ENCODE results near the gene MRPL21. TPM values are rescaled to one million over a fixed set of nuclear protein-coding genes. Genes with fewer than 3 reads are reported as not detected.

The MRPL21 gene
- total and polyA plus RNA-seq, 2 of the 8 experiments (the other 6 are each of a cell fraction or from before 2014, with no cell fraction given): 102 to 107 TPM

DNA sequence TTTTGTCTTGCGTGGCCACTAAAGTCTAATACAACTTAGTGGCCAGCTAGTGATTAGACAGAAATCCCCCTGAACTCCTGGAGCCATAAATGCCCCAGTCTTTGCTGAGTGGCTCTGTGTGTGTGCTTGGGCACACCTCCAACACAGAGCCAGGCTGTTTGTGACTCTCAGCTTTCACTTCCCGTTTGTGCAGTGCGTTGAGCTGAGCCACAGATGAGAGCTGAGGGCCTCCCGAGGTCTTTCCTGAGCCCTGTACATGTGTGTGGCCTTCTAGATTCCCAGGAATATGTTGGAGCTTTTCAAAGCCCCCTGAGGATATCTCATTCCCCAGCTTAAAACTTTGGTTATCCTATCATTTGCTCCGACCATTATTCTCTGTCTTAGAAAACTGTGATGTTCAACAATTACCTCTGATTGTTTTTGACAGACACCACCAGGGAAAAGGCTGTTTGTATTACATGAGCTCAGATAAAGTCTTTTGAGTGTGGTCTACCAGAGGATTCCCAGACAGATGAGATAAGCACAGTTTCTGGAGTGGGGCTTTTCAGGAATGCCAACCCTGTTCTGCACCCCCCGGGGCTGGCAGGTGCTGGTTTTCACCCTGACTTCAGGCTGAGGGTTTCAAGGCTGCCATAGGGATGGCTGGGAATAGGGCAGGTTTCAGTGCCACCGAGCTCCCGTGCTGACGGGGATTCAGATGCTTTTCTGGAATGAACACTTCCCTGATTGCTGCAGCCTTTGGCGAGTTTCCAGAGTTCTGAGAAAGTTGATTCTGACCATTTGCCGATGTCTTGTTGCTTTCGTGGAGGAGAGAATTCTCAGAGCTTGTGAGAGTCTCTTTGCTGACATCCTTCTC lies 23.9 kb upstream of the MRPL21 start:
- no peak overlapping the region for H3K9ac ChIP-seq (replicated peaks in 1 of 4; ENCODE audit: extremely low read depth in 1 of 4, low read depth in 3 of 4, low read length in 3 of 4)
- peaks cover 11% of the 10 kb centered on the region in 2 experiments; a peak in 3 of 4 replicates for H3K9me3 ChIP-seq (ENCODE audit: insufficient read depth in 2 of 2, low read depth in 1 of 2, low read length in 1 of 2)
- H3K4me2 ChIP-seq (ENCODE audit: insufficient read depth in 1 of 2, low read depth in 2 of 2, low read length in 2 of 2): no peak overlapping the region
- H3K18ac ChIP-seq (ENCODE audit: extremely low read depth, low read length): no peak overlapping the region
- no peak overlapping the region for H4K5ac ChIP-seq (ENCODE audit: insufficient read length, low read depth, low read length)
- H4K20me1 ChIP-seq (replicated peaks in 1 of 2; ENCODE audit: control insufficient read depth in 1 of 2, insufficient read depth in 2 of 2, low read length in 2 of 2): peaks cover 0 to 3% of the 10 kb centered on the region in 2 experiments
- H2BK120ac ChIP-seq (replicated peaks; ENCODE audit: low read depth, low read length): no peak overlapping the region
- H3K27me3 ChIP-seq (replicated peaks in 1 of 4; ENCODE audit: control insufficient read depth in 3 of 4, extremely low read depth in 1 of 4, insufficient read depth in 3 of 4, low read length in 3 of 4): no peaks in the 10 kb centered on the region
- H3K79me2 ChIP-seq (ENCODE audit: control insufficient read depth in 1 of 2, insufficient read depth in 2 of 2, low read length in 2 of 2): no peaks in the 10 kb centered on the region
- H2BK5ac ChIP-seq (ENCODE audit: low read depth, low read length): no peak overlapping the region
- no peak overlapping the region for H3K56ac ChIP-seq (replicated peaks; ENCODE audit: insufficient read length, low read depth, low read length)
- CTCF ChIA-PET (ENCODE audit: partially characterized antibody): interaction anchor here (0.5 to 1.1 kb wide), 4 partner anchors 22 to 293 kb away, joined by 3 to 4 read pairs (median 3); no protein-coding TSS in a partner anchor
- WGBS, 2 experiments (ENCODE audit: extremely low coverage in 1 of 2, insufficient coverage in 1 of 2, insufficient read length in 1 of 2, insufficient replicate concordance in 2 of 2, low coverage in 1 of 2, low lambda C conversion rate in 2 of 2, missing lambda C conversion rate in 1 of 2): 88% methylated on average over 12 of the region's 12 CpGs; no CpG with 5 or more reads in 1 of the 2 experiments
- no peak overlapping the region for H2BK15ac ChIP-seq (ENCODE audit: low read length)
- no peak overlapping the region for H3K23ac ChIP-seq (ENCODE audit: insufficient read length)
- H3K14ac ChIP-seq (ENCODE audit: insufficient read length): no peak overlapping the region
- H3K36me3 ChIP-seq (ENCODE audit: control insufficient read depth in 2 of 4, insufficient read depth in 4 of 4, low read length in 3 of 4): peaks cover 4 to 31% (median 15%) of the 10 kb centered on the region in 4 experiments; a peak in 6 of 8 replicates
- H2AK5ac ChIP-seq (ENCODE audit: low read depth, low read length): no peak overlapping the region
- no peak overlapping the region for H2AFZ ChIP-seq (ENCODE audit: low read length)
- POLR2A ChIA-PET (ENCODE audit: partially characterized antibody): no interaction called here
- H3K4me1 ChIP-seq (replicated peaks in 1 of 4; ENCODE audit: control insufficient read depth in 3 of 4, insufficient read depth in 4 of 4, low read length in 3 of 4): no peaks in the 10 kb centered on the region
- H4K91ac ChIP-seq (replicated peaks; ENCODE audit: insufficient read length, low read length): no peak overlapping the region
- no peak overlapping the region for H4K8ac ChIP-seq (ENCODE audit: extremely low read depth, insufficient read depth, low read length)
- H3K27ac ChIP-seq (ENCODE audit: low read depth, low read length): no peak overlapping the region
- H2BK12ac ChIP-seq (ENCODE audit: low read depth, low read length): no peak overlapping the region
- no peaks in the 10 kb centered on the region for H3K79me1 ChIP-seq (ENCODE audit: low read depth, low read length)
- H3K23me2 ChIP-seq (ENCODE audit: low read depth, low read length): no peaks in the 10 kb centered on the region
- DNase-seq (ENCODE audit: low read depth in 1 of 2, low spot score in 2 of 2) (no peak), FAIRE-seq (no peak)
- H3K4ac ChIP-seq (replicated peaks; ENCODE audit: insufficient read length, low read depth, low read length): no peak overlapping the region
- H2BK20ac ChIP-seq (ENCODE audit: low read length): no peak overlapping the region
- H3K4me3 ChIP-seq (ENCODE audit: extremely low read depth in 1 of 4, insufficient read depth in 2 of 4, low read depth in 3 of 4, low read length in 4 of 4): no peak overlapping the region
- TF ChIP-seq CTBP2 (IDR thresholded peaks at IDR 0.05; ENCODE audit: borderline replicate concordance, insufficient read depth, insufficient read length, low read length) (no peak), NANOG (IDR thresholded peaks at IDR 0.05; ENCODE audit: insufficient read depth, low read depth, low read length, poor library complexity, severe bottlenecking) (no peak), JUN (IDR thresholded peaks at IDR 0.05; ENCODE audit: low read depth, low read length) (no peak), YY1 (IDR thresholded peaks at IDR 0.05; ENCODE audit: low read depth, low read length) (no peak), BACH1 (IDR thresholded peaks at IDR 0.05; ENCODE audit: low read length) (no peak), SIRT6 (IDR thresholded peaks at IDR 0.05; ENCODE audit: low read length) (no peak), ZNF274 (IDR thresholded peaks at IDR 0.05; ENCODE audit: borderline replicate concordance, extremely low read depth, low read length) (no peak), BCL11A (IDR thresholded peaks at IDR 0.05; ENCODE audit: low read depth in 2 of 2, low read length in 2 of 2) (no peak), HDAC2 (IDR thresholded peaks at IDR 0.05; ENCODE audit: borderline replicate concordance in 1 of 2, low read depth in 2 of 2, low read length in 2 of 2) (no peak)
